ENCODE measurements around the gene ARHGAP8.

Gene ARHGAP8

GRCh38 chr22:44730490-44731356, 21.7 kb upstream of the ARHGAP8 start:
- H3K4me1 ChIP-seq (ENCODE audit: insufficient read depth, low read length), result no peaks in the 10 kb centered on the region
- no peaks in the 10 kb centered on the region for H3K36me3 ChIP-seq (ENCODE audit: insufficient read depth, low read length)
- H3K9ac ChIP-seq (ENCODE audit: low read depth, low read length), result no peak overlapping the region
- H3K9me3 ChIP-seq (ENCODE audit: control insufficient read depth, insufficient read depth, low read length), result no peaks in the 10 kb centered on the region

- H3K36me3 ChIP-seq (ENCODE audit: insufficient read depth, low read length), result no peaks in the 10 kb centered on the region
- H3K9me3 ChIP-seq (ENCODE audit: control insufficient read depth, insufficient read depth, low read length), result no peaks in the 10 kb centered on the region
- H3K9ac ChIP-seq (ENCODE audit: low read depth, low read length), result no peak overlapping the region
- no peaks in the 10 kb centered on the region for H3K4me1 ChIP-seq (ENCODE audit: insufficient read depth, low read length)
Measured at GRCh38 chr22:44731357-44731970, 20.9 kb upstream of the ARHGAP8 start.

GRCh38 chr22:44732017-44732561, 20.3 kb upstream of the ARHGAP8 start:
- H3K4me1 ChIP-seq (ENCODE audit: insufficient read depth, low read length), result no peaks in the 10 kb centered on the region; the same call in 1 of the 2 replicates
- no peaks in the 10 kb centered on the region for H3K36me3 ChIP-seq (ENCODE audit: insufficient read depth, low read length)
- no peaks in the 10 kb centered on the region for H3K9me3 ChIP-seq (ENCODE audit: control insufficient read depth, insufficient read depth, low read length)
- H3K9ac ChIP-seq (ENCODE audit: low read depth, low read length), result no peak overlapping the region

- Histone ChIP-seq H3K9me3 (ENCODE audit: control insufficient read depth, insufficient read depth, low read length) (no peaks in the 10 kb centered on the region), H3K4me1 (ENCODE audit: insufficient read depth, low read length) (peaks cover 4% of the 10 kb centered on the region; the same call in 1 of the 2 replicates), H3K36me3 (ENCODE audit: insufficient read depth, low read length) (no peaks in the 10 kb centered on the region), H3K9ac (ENCODE audit: low read depth, low read length) (no peak overlapping the region)
Measured at GRCh38 chr22:44732661-44733060, 19.7 kb upstream of the ARHGAP8 start.

- H3K9ac ChIP-seq (ENCODE audit: low read depth, low read length), result no peak overlapping the region
- peaks cover 13% of the 10 kb centered on the region; the same call in 1 of the 2 replicates for H3K4me1 ChIP-seq (ENCODE audit: insufficient read depth, low read length)
- no peaks in the 10 kb centered on the region for H3K9me3 ChIP-seq (ENCODE audit: control insufficient read depth, insufficient read depth, low read length)
- no peaks in the 10 kb centered on the region for H3K36me3 ChIP-seq (ENCODE audit: insufficient read depth, low read length)
Measured at GRCh38 chr22:44733426-44734106, 18.8 kb upstream of the ARHGAP8 start.

GRCh38 chr22:44734278-44734677, 18.1 kb upstream of the ARHGAP8 start:
- Histone ChIP-seq H3K9ac (ENCODE audit: low read depth, low read length) (no peak overlapping the region), H3K4me1 (ENCODE audit: insufficient read depth, low read length) (peaks cover 18% of the 10 kb centered on the region; the same call in 1 of the 2 replicates), H3K9me3 (ENCODE audit: control insufficient read depth, insufficient read depth, low read length) (no peaks in the 10 kb centered on the region), H3K36me3 (ENCODE audit: insufficient read depth, low read length) (no peaks in the 10 kb centered on the region)

- Histone ChIP-seq H3K4me1 (ENCODE audit: insufficient read depth, low read length) (peaks cover 24% of the 10 kb centered on the region; the same call in 1 of the 2 replicates), H3K9ac (ENCODE audit: low read depth, low read length) (no peak overlapping the region), H3K9me3 (ENCODE audit: control insufficient read depth, insufficient read depth, low read length) (no peaks in the 10 kb centered on the region), H3K36me3 (ENCODE audit: insufficient read depth, low read length) (no peaks in the 10 kb centered on the region)
Measured at GRCh38 chr22:44734801-44735517, 17.4 kb upstream of the ARHGAP8 start.

- Histone ChIP-seq H3K4me1 (ENCODE audit: insufficient read depth, low read length) (peaks cover 26% of the 10 kb centered on the region; the same call in 1 of the 2 replicates), H3K9ac (ENCODE audit: low read depth, low read length) (no peak overlapping the region), H3K9me3 (ENCODE audit: control insufficient read depth, insufficient read depth, low read length) (no peaks in the 10 kb centered on the region), H3K36me3 (ENCODE audit: insufficient read depth, low read length) (no peaks in the 10 kb centered on the region)
Measured at GRCh38 chr22:44735518-44736428, 16.6 kb upstream of the ARHGAP8 start.

GRCh38 chr22:44736581-44737405, 15.6 kb upstream of the ARHGAP8 start:
- no peaks in the 10 kb centered on the region for H3K9me3 ChIP-seq (ENCODE audit: control insufficient read depth, insufficient read depth, low read length)
- no peaks in the 10 kb centered on the region for H3K36me3 ChIP-seq (ENCODE audit: insufficient read depth, low read length)
- no peak overlapping the region for H3K9ac ChIP-seq (ENCODE audit: low read depth, low read length)
- H3K4me1 ChIP-seq (ENCODE audit: insufficient read depth, low read length), result peaks cover 26% of the 10 kb centered on the region; the same call in 1 of the 2 replicates

- H3K36me3 ChIP-seq (ENCODE audit: insufficient read depth, low read length), result no peaks in the 10 kb centered on the region
- no peak overlapping the region; the same call in none of the 2 replicates for H3K9ac ChIP-seq (ENCODE audit: low read depth, low read length)
- H3K9me3 ChIP-seq (ENCODE audit: control insufficient read depth, insufficient read depth, low read length), result no peaks in the 10 kb centered on the region
- H3K4me1 ChIP-seq (ENCODE audit: insufficient read depth, low read length), result peaks cover 26% of the 10 kb centered on the region; the same call in 1 of the 2 replicates
Measured at GRCh38 chr22:44737406-44738346, 14.7 kb upstream of the ARHGAP8 start.

- Histone ChIP-seq H3K9me3 (ENCODE audit: control insufficient read depth, insufficient read depth, low read length) (no peaks in the 10 kb centered on the region), H3K36me3 (ENCODE audit: insufficient read depth, low read length) (no peaks in the 10 kb centered on the region), H3K4me1 (ENCODE audit: insufficient read depth, low read length) (peaks cover 26% of the 10 kb centered on the region; the same call in 1 of the 2 replicates), H3K9ac (ENCODE audit: low read depth, low read length) (no peak overlapping the region; the same call in 1 of the 2 replicates)
Measured at GRCh38 chr22:44738347-44738715, 14.0 kb upstream of the ARHGAP8 start.
